ENCODE results near the gene YBEY.
A peak's percentile ranks its signal among the peaks of the same experiment; 100 is the strongest.

YBEY gene

GRCh38 chr21:46243325-46243724 lies 42.8 kb upstream of the YBEY start:
- H3K4me3 ChIP-seq (ENCODE audit: low read length, poor library complexity, severe bottlenecking), result no peak overlapping the region
- peaks cover 86% of the 10 kb centered on the region; the same call in 1 of the 2 replicates for H3K36me3 ChIP-seq (ENCODE audit: insufficient read depth, low read length)
- H3K27me3 ChIP-seq (ENCODE audit: insufficient read depth, low read length, poor library complexity, severe bottlenecking), result no peaks in the 10 kb centered on the region
- peaks cover 8% of the 10 kb centered on the region for H3K4me1 ChIP-seq (ENCODE audit: insufficient read depth, low read length, poor library complexity, severe bottlenecking)
- no peaks in the 10 kb centered on the region for H3K9me2 ChIP-seq (replicated peaks; ENCODE audit: low read depth, low read length)
- H3K9ac ChIP-seq (ENCODE audit: low read depth, low read length, poor library complexity, severe bottlenecking), result peak overlapping the region; percentile 29
- H4K20me1 ChIP-seq (ENCODE audit: insufficient read depth, low read length, poor library complexity, severe bottlenecking), result no peaks in the 10 kb centered on the region
- no peaks in the 10 kb centered on the region for H3F3A ChIP-seq (ENCODE audit: low read depth)
- H3K79me2 ChIP-seq (ENCODE audit: insufficient read depth, low read length), result no peaks in the 10 kb centered on the region
- no peak overlapping the region for H2AFZ ChIP-seq (ENCODE audit: low read length)
- no peak overlapping the region for H3K4me2 ChIP-seq (ENCODE audit: low read depth, low read length, poor library complexity, severe bottlenecking)
- TF ChIP-seq EZH2phosphoT487 (IDR thresholded peaks at IDR 0.05; ENCODE audit: borderline replicate concordance), result no peak
- TF ChIP-seq, protein P1, sequence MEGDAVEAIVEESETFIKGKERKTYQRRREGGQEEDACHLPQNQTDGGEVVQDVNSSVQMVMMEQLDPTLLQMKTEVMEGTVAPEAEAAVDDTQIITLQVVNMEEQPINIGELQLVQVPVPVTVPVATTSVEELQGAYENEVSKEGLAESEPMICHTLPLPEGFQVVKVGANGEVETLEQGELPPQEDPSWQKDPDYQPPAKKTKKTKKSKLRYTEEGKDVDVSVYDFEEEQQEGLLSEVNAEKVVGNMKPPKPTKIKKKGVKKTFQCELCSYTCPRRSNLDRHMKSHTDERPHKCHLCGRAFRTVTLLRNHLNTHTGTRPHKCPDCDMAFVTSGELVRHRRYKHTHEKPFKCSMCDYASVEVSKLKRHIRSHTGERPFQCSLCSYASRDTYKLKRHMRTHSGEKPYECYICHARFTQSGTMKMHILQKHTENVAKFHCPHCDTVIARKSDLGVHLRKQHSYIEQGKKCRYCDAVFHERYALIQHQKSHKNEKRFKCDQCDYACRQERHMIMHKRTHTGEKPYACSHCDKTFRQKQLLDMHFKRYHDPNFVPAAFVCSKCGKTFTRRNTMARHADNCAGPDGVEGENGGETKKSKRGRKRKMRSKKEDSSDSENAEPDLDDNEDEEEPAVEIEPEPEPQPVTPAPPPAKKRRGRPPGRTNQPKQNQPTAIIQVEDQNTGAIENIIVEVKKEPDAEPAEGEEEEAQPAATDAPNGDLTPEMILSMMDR (conservative IDR thresholded peaks at IDR 0.05; ENCODE audit: low read length), result no peak
- H3K9me3 ChIP-seq (ENCODE audit: insufficient read depth, low read depth, low read length), result no peaks in the 10 kb centered on the region

- no peak overlapping the region for H3K4me3 ChIP-seq (ENCODE audit: low read length, poor library complexity, severe bottlenecking)
- H3K9me3 ChIP-seq (ENCODE audit: insufficient read depth, low read depth, low read length), result no peaks in the 10 kb centered on the region
- H3K36me3 ChIP-seq (ENCODE audit: insufficient read depth, low read length), result peaks cover 86% of the 10 kb centered on the region; the same call in 1 of the 2 replicates
- peak overlapping the region; percentile 29 for H3K9ac ChIP-seq (ENCODE audit: low read depth, low read length, poor library complexity, severe bottlenecking)
- H3K27me3 ChIP-seq (ENCODE audit: insufficient read depth, low read length, poor library complexity, severe bottlenecking), result no peaks in the 10 kb centered on the region
- no peaks in the 10 kb centered on the region for H3F3A ChIP-seq (ENCODE audit: low read depth)
- H3K4me2 ChIP-seq (ENCODE audit: low read depth, low read length, poor library complexity, severe bottlenecking), result no peak overlapping the region
- H3K4me1 ChIP-seq (ENCODE audit: insufficient read depth, low read length, poor library complexity, severe bottlenecking), result peaks cover 8% of the 10 kb centered on the region
- no peak overlapping the region for H2AFZ ChIP-seq (ENCODE audit: low read length)
- no peaks in the 10 kb centered on the region for H3K9me2 ChIP-seq (replicated peaks; ENCODE audit: low read depth, low read length)
- no peaks in the 10 kb centered on the region for H3K79me2 ChIP-seq (ENCODE audit: insufficient read depth, low read length)
- no peak for TF ChIP-seq EZH2phosphoT487 (IDR thresholded peaks at IDR 0.05; ENCODE audit: borderline replicate concordance)
- TF ChIP-seq, protein P1 (conservative IDR thresholded peaks at IDR 0.05; ENCODE audit: low read length), result no peak
- H4K20me1 ChIP-seq (ENCODE audit: insufficient read depth, low read length, poor library complexity, severe bottlenecking), result no peaks in the 10 kb centered on the region
Observed at GRCh38 chr21:46243960-46244361, 42.2 kb upstream of the YBEY start.

GRCh38 chr21:46244602-46245001 lies 41.5 kb upstream of the YBEY start:
- no peak for TF ChIP-seq EZH2phosphoT487 (IDR thresholded peaks at IDR 0.05; ENCODE audit: borderline replicate concordance)
- Histone ChIP-seq H3K4me3 (ENCODE audit: low read length, poor library complexity, severe bottlenecking) (no peak overlapping the region), H3K9me2 (replicated peaks; ENCODE audit: low read depth, low read length) (no peaks in the 10 kb centered on the region), H3F3A (ENCODE audit: low read depth) (no peaks in the 10 kb centered on the region), H3K36me3 (ENCODE audit: insufficient read depth, low read length) (peaks cover 85% of the 10 kb centered on the region; the same call in 1 of the 2 replicates), H3K4me2 (ENCODE audit: low read depth, low read length, poor library complexity, severe bottlenecking) (no peak overlapping the region), H3K79me2 (ENCODE audit: insufficient read depth, low read length) (no peaks in the 10 kb centered on the region), H3K9ac (ENCODE audit: low read depth, low read length, poor library complexity, severe bottlenecking) (no peak overlapping the region), H3K4me1 (ENCODE audit: insufficient read depth, low read length, poor library complexity, severe bottlenecking) (peaks cover 8% of the 10 kb centered on the region), H2AFZ (ENCODE audit: low read length) (no peak overlapping the region), H4K20me1 (ENCODE audit: insufficient read depth, low read length, poor library complexity, severe bottlenecking) (no peaks in the 10 kb centered on the region), H3K9me3 (ENCODE audit: insufficient read depth, low read depth, low read length) (no peaks in the 10 kb centered on the region), H3K27me3 (ENCODE audit: insufficient read depth, low read length, poor library complexity, severe bottlenecking) (no peaks in the 10 kb centered on the region)

DNA sequence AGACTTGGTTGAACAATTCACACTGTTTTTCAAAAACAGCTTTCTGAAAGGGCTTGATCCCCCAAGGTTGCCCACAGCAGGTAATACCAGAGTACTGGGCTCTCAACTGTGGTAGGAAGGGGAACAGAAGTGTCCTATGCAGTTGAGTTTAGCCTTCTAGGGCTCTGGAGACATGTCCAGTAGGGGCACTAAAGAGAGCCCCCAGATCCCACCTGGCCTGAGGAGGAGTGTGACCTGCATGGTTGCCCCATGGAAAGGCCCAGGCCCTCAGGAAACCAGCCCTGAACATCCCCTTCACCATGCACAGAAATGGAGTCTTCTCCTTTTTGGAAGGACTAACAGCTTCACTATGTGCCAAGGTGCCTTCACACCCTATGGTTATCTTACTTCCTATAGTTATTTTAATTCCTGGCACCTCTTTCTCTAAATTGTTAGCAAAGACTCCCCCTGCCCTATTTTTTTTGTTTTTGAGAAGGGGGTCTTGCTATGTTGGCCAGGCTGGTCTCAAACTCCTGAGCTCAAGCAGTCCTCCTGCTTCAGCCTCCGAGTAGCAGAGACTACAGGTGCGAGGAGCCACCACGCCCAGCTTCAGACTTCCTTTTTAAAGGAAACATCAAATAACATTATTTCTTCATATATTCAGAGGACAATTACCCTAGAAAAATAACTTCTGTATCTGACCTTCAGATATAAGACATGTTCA lies 40.8 kb upstream of the YBEY start:
- no peak overlapping the region for H3K4me2 ChIP-seq (ENCODE audit: low read depth, low read length, poor library complexity, severe bottlenecking)
- no peaks in the 10 kb centered on the region for H3F3A ChIP-seq (ENCODE audit: low read depth)
- no peak for TF ChIP-seq EZH2phosphoT487 (IDR thresholded peaks at IDR 0.05; ENCODE audit: borderline replicate concordance)
- TF ChIP-seq, protein P1 (conservative IDR thresholded peaks at IDR 0.05; ENCODE audit: low read length), result no peak; the same call in 1 of the 2 replicates
- no peaks in the 10 kb centered on the region for H3K79me2 ChIP-seq (ENCODE audit: insufficient read depth, low read length)
- H3K9ac ChIP-seq (ENCODE audit: low read depth, low read length, poor library complexity, severe bottlenecking), result no peak overlapping the region
- no peak overlapping the region for H2AFZ ChIP-seq (ENCODE audit: low read length)
- H3K27me3 ChIP-seq (ENCODE audit: insufficient read depth, low read length, poor library complexity, severe bottlenecking), result no peaks in the 10 kb centered on the region
- no peaks in the 10 kb centered on the region for H3K9me3 ChIP-seq (ENCODE audit: insufficient read depth, low read depth, low read length)
- H4K20me1 ChIP-seq (ENCODE audit: insufficient read depth, low read length, poor library complexity, severe bottlenecking), result no peaks in the 10 kb centered on the region
- H3K4me3 ChIP-seq (ENCODE audit: low read length, poor library complexity, severe bottlenecking), result no peak overlapping the region
- peaks cover 85% of the 10 kb centered on the region; the same call in 1 of the 2 replicates for H3K36me3 ChIP-seq (ENCODE audit: insufficient read depth, low read length)
- peaks cover 12% of the 10 kb centered on the region for H3K4me1 ChIP-seq (ENCODE audit: insufficient read depth, low read length, poor library complexity, severe bottlenecking)
- H3K9me2 ChIP-seq (replicated peaks; ENCODE audit: low read depth, low read length), result no peaks in the 10 kb centered on the region
